Stimulated activated CD4-positive, alpha-beta T cell treated with anti-CD3 and anti-CD28 coated beads, Interleukin-1b, Interleukin-23, amount 100 ng/mL, for 4 hours (primary cell): ENCODE results near the gene CLRN1.
"Not testable (repeated sequence)": the region's sequence is repeated elsewhere in the genome, so short reads cannot be mapped to it uniquely, and the experiment has no call there.

ENCODE experiments used
- DNase-seq, 2 donors: peaks; one replicate each; pipeline ENCODE4 v3.0.0-alpha.2; 2020; ENCODE audit warnings: low read depth in 2 of 2

Gene CLRN1

GRCh38 chr3:150972366-150973071 is at the start of gene CLRN1:
Gene CLRN1 (minus strand): TSS chr3:150972727. CDS start chr3:150972708, 19 bp downstream.
- DNase-seq, result no peak

- no peak for DNase-seq
Measured at GRCh38 chr3:151016478-151016795, 43.9 kb upstream of the CLRN1 start.

- no peak for DNase-seq
Measured at GRCh38 chr3:151015767-151016477, 43.4 kb upstream of the CLRN1 start.

- DNase-seq, result no peak
Measured at GRCh38 chr3:151015181-151015580, 42.7 kb upstream of the CLRN1 start.

- DNase-seq, result no peak
Measured at GRCh38 chr3:151014501-151015018, 42.0 kb upstream of the CLRN1 start.

- DNase-seq, result no peak
Measured at GRCh38 chr3:151012753-151013152, 40.2 kb upstream of the CLRN1 start.

- no peak for DNase-seq
Measured at GRCh38 chr3:151011427-151011826, 38.9 kb upstream of the CLRN1 start.

GRCh38 chr3:151009981-151010380 is 37.5 kb upstream of the CLRN1 start:
- no peak for DNase-seq

GRCh38 chr3:151009430-151009829 is 36.9 kb upstream of the CLRN1 start:
- no peak for DNase-seq

GRCh38 chr3:151008699-151009098 is 36.2 kb upstream of the CLRN1 start:
- DNase-seq, result no peak

- DNase-seq, result no peak
Measured at GRCh38 chr3:151003768-151004134, 31.2 kb upstream of the CLRN1 start.

GRCh38 chr3:151003029-151003767 is 30.7 kb upstream of the CLRN1 start:
- DNase-seq, result no peak

GRCh38 chr3:151002003-151002981 is 29.8 kb upstream of the CLRN1 start:
- no peak for DNase-seq

- no peak for DNase-seq
Measured at GRCh38 chr3:150998996-150999395, 26.5 kb upstream of the CLRN1 start.

- no peak for DNase-seq
Measured at GRCh38 chr3:150996731-150997130, 24.2 kb upstream of the CLRN1 start.

GRCh38 chr3:150995510-150995909 is 23.0 kb upstream of the CLRN1 start:
- DNase-seq, result no peak

- DNase-seq, result no peak
Measured at GRCh38 chr3:150989208-150989607, 16.7 kb upstream of the CLRN1 start.

GRCh38 chr3:150988395-150988794 is 15.9 kb upstream of the CLRN1 start:
- not testable (repeated sequence) for DNase-seq

GRCh38 chr3:150985711-150986110 is 13.2 kb upstream of the CLRN1 start:
- DNase-seq, result no peak

GRCh38 chr3:150984066-150984465 is 11.5 kb upstream of the CLRN1 start:
- DNase-seq, result no peak

- no peak for DNase-seq
Measured at GRCh38 chr3:150978566-150979148, 6.1 kb upstream of the CLRN1 start.
